PC-3 (cell line): Measurements from ENCODE around the gene NTM.

Experiments used
- CTCF ChIP-seq: fragments of 300-600 bp; sonication (generic); conservative IDR thresholded peaks from 2 replicates; pipeline ENCODE4 v1.5.1; 2017; ENCODE audit warnings: antibody characterized with exemption, low read depth, mild to moderate bottlenecking, low read length
- EZH2phosphoT487 ChIP-seq: fragments of 300-600 bp; sonication (generic); IDR thresholded peaks from 2 replicates; pipeline ENCODE4 v1.6.1; 2018; ENCODE audit warnings: mild to moderate bottlenecking, antibody characterized with exemption, low read length, borderline replicate concordance

GRCh38 chr11:131855320-131855719 is 484.9 kb downstream of the NTM start:
- TF ChIP-seq CTCF (no peak), EZH2phosphoT487 (no peak)
